Uterus (tissue), 2 donors: ENCODE results near the gene SYNE1.

Source experiments
- CTCF ChIP-seq, 4 experiments: fragments of 200-600 bp in 2 of 4; fragments of 450-650 bp in 2 of 4; sonication (generic) in 2 of 4; IDR thresholded peaks; one replicate each; pipeline ENCODE4 v1.5.1; 2016 to 2019; ENCODE audit warnings: antibody characterized with exemption in 4 of 4, mild to moderate bottlenecking in 2 of 4, moderate library complexity in 1 of 4
- POLR2A ChIP-seq, 2 donors: fragments of 450-650 bp; IDR thresholded peaks; one replicate each; pipeline ENCODE4 v1.6.1; 2016; ENCODE audit warnings: antibody characterized with exemption in 2 of 2, mild to moderate bottlenecking in 1 of 2, moderate library complexity in 1 of 2

- no peak for TF ChIP-seq CTCF (IDR thresholded peaks at IDR 0.05)
- no peak for TF ChIP-seq POLR2A (IDR thresholded peaks at IDR 0.05)
These were observed 79.7 kb downstream of the SYNE1 start for GRCh38 chr6:152557502-152557901.
